ENCODE data around the gene TMEFF2.

TMEFF2 gene

GRCh38 chr2:192060161-192060560, 134.6 kb downstream of the TMEFF2 start:
- no peak for DNase-seq

- DNase-seq, result no peak
Observed at GRCh38 chr2:192059266-192059665, 135.5 kb downstream of the TMEFF2 start.

GRCh38 chr2:192053921-192054320, 140.8 kb downstream of the TMEFF2 start:
- DNase-seq, result no peak

- DNase-seq, result no peak
Observed at GRCh38 chr2:192051533-192051932, 143.2 kb downstream of the TMEFF2 start.

- no peak for DNase-seq
Observed at GRCh38 chr2:192049362-192049761, 145.4 kb downstream of the TMEFF2 start.

GRCh38 chr2:192047315-192048107, 147.2 kb downstream of the TMEFF2 start:
- no peak for DNase-seq

- no peak for DNase-seq
Observed at GRCh38 chr2:192044496-192044895, 150.2 kb downstream of the TMEFF2 start.

GRCh38 chr2:192043216-192043870, 151.4 kb downstream of the TMEFF2 start:
- no peak for DNase-seq

GRCh38 chr2:192042126-192042525, 152.6 kb downstream of the TMEFF2 start:
- no peak for DNase-seq

GRCh38 chr2:192038110-192038509, 156.6 kb downstream of the TMEFF2 start:
- DNase-seq, result no peak

- no peak for DNase-seq
Observed at GRCh38 chr2:192035731-192036442, 158.8 kb downstream of the TMEFF2 start.

GRCh38 chr2:192030856-192031255, 163.9 kb downstream of the TMEFF2 start:
- DNase-seq, result no peak

GRCh38 chr2:192030289-192030688, 164.4 kb downstream of the TMEFF2 start:
- no peak for DNase-seq

GRCh38 chr2:192029089-192029488, 165.6 kb downstream of the TMEFF2 start:
- no peak for DNase-seq

- DNase-seq, result no peak
Observed at GRCh38 chr2:192026825-192027120, 168.0 kb downstream of the TMEFF2 start.

- DNase-seq, result no peak
Observed at GRCh38 chr2:192026059-192026824, 168.5 kb downstream of the TMEFF2 start.

- DNase-seq, result no peak
Observed at GRCh38 chr2:192025637-192026036, 169.1 kb downstream of the TMEFF2 start.

GRCh38 chr2:192023006-192023405, 171.7 kb downstream of the TMEFF2 start:
- DNase-seq, result no peak

- DNase-seq, result no peak
Observed at GRCh38 chr2:192017844-192018243, 176.9 kb downstream of the TMEFF2 start.

GRCh38 chr2:192016265-192016664, 178.5 kb downstream of the TMEFF2 start:
- no peak for DNase-seq

- DNase-seq, result no peak
Observed at GRCh38 chr2:192013211-192013610, 181.5 kb downstream of the TMEFF2 start.

- DNase-seq, result no peak
Observed at GRCh38 chr2:192011196-192011595, 183.5 kb downstream of the TMEFF2 start.

- DNase-seq, result no peak
Observed at GRCh38 chr2:192010073-192010472, 184.7 kb downstream of the TMEFF2 start.
